ENCODE results near the gene SPINK5.
A peak's percentile ranks its signal among the peaks of the same experiment; 100 is the strongest.

The SPINK5 gene

GRCh38 chr5:148094336-148094735 lies 30.6 kb downstream of the SPINK5 start:
- no peak for DNase-seq

DNA sequence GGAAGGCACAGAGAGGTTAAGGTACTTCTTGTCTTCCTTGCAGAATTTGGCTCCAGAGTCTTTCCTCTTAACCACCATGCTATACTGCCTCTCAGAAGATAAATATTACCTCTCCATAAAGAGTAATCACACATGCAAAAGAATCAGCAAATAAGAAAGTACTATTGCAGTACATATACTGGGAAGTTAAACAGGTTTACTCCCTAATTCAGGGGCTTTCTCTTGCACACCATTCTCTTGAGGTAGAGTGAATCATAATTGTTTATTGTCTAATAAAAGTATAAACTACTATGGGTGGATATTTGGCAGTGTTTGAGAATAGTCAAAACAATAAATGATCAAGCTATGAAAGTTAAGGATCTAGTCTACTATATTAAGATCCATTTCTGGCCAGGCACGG lies 40.4 kb downstream of the SPINK5 start:
- DNase-seq: no peak

DNA sequence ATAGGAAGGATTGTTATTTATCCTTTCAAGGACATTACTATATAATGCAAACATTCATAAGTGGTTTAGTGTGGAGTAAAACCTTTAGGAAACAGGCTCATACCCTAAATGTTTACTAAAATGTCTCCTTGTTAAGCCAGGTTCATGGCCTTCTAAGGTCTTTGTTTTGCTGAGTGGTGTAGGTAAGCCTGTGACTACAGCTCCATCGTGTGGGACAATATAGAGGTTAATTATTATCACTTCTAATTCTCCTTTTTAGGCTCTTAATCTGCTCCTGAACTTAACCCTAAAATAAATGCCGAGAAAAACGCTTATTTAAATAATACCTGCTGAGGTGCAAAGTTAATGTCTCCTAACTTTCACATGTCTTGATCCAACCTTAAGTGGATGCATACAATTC lies 43.8 kb downstream of the SPINK5 start:
- DNase-seq: no peak

- DNase-seq: no peak
These were observed 49.5 kb downstream of the SPINK5 start for GRCh38 chr5:148113243-148113642.

DNA sequence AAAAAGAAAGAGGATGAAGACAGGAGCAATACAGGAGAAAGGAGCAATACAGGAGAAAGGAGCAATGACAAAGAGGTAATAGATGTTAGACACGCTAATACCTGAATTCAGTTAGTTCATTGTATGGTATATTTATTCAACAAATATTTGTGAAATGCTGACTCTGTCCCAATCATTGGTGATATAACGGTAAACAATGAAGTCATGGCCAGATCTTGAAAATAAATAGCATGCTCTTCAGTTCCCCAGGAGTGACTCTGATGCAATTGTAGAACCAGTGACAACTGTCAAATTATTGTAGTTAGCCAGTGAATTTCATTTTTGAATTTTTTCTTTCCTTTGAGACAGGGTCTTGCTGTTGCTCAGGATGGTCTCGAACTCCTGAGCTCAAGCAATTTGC lies 56.5 kb downstream of the SPINK5 start:
- no peak for DNase-seq

DNA sequence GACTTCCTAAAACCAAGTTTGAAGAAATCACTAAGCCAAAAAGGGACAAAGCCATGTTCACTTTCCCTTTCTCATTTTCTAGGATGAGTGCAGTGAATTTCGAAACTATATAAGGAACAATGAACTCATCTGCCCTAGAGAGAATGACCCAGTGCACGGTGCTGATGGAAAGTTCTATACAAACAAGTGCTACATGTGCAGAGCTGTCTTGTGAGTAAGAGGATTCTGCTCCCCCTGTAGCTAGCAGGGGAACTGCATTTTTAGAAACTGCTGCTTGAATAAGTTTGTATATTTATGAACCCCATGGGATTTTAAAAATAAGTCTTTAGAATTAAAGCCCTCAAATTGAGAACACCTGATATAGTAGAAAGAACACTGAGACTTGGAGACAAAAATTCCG lies 61.9 kb downstream of the SPINK5 start:
- peak in 3 of 4 experiments; percentile 6 to 11 (median 7) for DNase-seq

DNA sequence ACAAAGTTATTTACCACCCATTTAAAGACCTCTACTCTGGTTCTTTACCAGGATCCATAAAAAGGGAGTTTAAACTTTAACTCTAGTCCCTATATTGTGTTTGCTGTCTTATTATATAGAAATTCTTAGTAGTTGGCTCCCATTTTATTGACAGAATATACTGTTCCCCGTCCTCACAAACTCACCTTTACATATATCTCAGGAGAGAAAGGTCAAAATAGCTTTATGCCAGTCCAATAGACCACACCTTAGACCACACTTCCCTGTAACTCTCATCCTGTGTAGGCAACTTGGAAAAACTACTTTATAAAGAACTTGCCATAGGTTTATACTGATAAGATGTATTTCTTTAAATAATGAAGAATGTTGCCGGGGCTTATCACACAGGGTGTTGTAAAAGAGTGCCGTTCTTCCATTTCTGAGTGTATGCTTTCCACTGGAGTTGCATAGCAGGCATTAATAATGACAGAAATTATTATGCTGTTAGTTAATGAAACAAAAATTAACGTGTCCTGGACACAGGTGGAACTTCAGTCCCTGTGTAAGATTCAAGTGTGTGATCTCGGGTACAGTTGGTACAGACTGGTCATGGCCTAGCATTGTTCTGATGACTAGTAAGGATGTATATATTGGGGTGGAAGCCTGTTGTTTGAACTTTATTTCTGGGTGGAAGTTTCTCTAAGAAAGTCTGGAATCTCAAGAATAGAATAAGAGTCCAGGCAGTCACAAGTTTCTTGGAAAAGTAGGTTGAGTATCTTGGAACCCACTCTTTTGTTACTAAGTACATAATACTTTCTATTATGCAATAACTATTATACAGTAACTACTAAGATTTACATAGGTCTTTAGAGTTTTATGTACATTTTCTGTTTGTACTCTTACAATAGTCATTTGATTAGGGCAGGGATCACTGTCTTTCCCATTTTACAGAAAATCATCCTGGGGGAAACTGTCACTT lies 71.6 kb downstream of the SPINK5 start:
- no peak for DNase-seq

DNA sequence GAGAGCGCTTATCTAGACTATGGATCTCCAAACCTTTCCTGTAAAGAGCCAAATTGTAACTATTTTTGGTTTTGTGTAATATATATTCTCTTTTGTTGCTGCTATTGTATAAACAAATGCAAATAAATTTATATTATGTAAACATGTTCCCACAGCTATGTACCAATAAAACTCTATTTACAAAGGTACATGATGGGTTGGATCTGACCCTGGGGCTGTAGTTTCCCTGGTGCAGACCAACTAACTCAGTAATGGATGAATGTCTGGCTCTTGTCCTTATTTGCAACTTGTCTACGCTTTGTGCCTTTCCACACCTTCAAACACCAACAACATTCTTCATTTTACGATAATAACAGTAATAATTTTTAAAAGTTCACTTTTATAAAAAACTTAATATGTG lies 77.1 kb downstream of the SPINK5 start:
- DNase-seq: no peak

GRCh38 chr5:148141645-148142044 lies 77.9 kb downstream of the SPINK5 start:
- no peak for DNase-seq

DNA sequence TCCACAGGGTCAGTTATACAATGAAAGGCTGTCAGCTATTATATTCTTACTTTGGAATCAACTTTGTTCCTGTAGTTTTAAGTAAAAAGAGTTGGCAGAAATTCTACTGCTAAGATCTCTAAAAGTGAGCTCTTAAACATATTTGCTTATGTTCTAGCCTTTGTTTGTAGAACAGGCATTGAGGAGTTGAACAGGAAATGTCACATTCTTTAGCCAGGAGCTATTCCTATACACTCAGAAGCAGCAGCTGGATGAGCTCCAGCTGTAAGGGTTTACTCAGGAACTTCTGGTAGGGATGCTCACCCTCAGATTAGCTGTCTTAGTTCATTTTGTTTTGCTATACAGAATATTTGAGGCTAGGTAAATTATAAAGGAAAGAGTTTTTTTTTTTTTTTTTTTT lies 82.1 kb downstream of the SPINK5 start:
- DNase-seq: no peak

GRCh38 chr5:148146487-148146886 lies 82.7 kb downstream of the SPINK5 start:
- no peak for DNase-seq

DNA sequence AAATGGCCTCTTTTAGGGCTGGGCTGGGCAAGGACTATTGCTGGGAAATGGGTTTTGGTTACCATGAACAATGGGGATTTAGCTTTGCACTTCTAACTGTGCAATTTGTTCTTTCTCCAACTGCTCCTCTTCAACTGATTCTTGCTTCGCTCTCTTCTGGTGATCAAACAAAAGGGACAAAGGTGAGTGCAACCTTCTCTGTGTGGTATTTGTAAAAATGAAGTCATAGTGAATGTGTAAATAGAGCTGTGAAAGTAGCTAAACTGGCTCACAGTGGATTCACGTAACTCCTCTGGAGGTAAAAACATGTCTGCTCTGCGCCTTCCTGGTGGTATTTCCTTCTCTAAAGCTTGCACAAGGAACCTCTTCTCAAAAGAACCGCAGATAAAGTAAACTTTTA lies 83.6 kb downstream of the SPINK5 start:
- no peak for DNase-seq

GRCh38 chr5:148151872-148152271 lies 88.1 kb downstream of the SPINK5 start:
- DNase-seq: no peak

GRCh38 chr5:148152781-148153180 lies 89.0 kb downstream of the SPINK5 start:
- DNase-seq: no peak

- DNase-seq: no peak
These were observed 92.8 kb downstream of the SPINK5 start for GRCh38 chr5:148156609-148157008.

DNA sequence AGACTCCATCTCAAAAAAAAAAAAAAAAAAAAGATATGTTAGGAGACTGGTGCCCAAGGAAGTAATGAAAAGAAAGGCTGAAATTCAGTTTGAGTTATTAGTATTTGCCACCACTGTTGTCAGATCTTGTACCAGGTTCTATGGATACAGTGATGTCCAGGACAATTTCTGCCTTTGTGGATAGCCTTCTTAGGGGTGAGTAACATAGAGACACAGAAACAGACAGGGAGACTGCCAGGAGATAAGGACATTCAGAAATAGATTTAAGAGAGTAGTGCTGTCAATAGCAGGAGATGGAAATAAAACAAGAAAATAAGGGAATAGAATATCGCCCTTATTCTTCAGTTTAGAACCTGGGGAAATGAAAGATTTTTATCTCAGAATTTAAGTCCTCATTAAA lies 98.3 kb downstream of the SPINK5 start:
- DNase-seq: no peak

DNA sequence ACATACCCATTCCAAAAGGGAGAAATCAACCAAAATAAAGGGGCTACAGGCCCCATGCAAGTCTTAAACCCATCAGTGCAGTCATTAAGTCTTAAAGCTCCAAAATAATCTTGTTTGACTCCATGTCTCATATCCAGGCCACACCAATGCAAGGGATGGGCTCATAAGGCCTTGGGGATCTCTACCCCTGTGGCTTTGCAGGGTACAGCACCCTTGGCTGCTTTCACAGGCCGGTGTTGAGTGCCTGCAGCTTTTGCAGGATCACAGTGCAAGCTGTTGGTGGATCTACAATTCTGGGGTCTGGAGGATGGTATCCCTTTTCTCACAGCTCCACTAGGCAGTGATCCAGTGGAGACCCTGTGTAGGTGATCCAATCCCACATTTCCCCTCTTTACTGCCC lies 99.6 kb downstream of the SPINK5 start:
- DNase-seq: no peak

DNA sequence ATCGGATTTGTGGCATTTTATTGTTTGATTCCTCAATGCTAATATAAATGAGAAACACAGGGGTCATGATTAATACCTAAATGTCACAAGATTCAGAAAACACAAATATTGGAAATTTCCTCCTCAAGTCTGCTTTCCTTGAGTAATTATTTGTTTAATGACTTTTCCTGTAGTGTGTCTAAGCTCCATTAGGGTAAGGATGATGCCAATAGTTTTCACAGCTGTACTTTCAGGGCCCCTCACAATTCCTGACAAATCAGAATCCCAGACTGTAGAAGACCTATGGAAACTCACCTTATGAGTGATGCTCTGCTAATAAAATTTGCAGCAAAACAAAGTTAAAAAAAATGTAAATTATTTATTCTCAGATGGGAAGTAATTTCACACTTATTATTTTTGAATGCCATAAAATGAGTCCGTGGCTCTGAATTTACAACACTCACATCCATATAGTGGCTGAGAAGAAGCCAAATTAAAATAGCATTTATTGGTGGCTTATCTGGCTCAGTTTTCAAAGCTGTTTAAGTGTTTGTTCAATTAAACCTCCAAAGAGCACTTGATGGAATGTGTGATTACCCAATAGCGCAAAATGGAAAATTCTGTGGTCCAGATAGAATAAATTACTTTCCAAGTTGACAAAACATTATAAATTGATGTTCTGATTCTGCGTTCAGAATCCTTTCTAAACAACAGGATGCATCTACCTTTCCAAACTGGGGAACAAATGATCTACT lies 102.9 kb downstream of the SPINK5 start:
- DNase-seq: no peak

GRCh38 chr5:148168246-148168645 lies 104.5 kb downstream of the SPINK5 start, which contains the start of gene SPINK14:
Gene SPINK14 (plus strand): TSS chr5:148168546. CDS start chr5:148169733, 1,187 bp downstream.
- no peak for DNase-seq

- no peak for DNase-seq
These were observed 108.6 kb downstream of the SPINK5 start for GRCh38 chr5:148172377-148172776.

DNA sequence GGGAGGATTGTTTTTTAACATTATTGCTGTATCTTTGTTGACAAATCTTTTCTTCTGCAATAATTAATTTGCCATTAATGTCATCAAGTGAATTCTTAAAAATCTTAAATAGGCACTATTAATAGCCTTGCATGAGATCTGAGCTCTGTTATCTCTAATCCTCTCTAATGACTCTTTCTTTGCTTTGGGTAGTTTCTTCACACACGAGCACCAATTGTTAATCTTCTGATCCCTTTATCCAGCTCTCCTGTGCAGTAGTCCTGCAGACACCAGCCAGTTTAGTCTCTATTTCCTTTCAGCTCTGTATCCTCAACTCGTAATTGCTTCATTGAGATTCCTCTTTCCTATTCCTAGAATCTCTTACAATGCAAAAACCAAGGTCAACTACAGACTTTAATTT lies 112.7 kb downstream of the SPINK5 start:
- DNase-seq: no peak

GRCh38 chr5:148177207-148177606 lies 113.4 kb downstream of the SPINK5 start:
- peak in 2 of 4 experiments; percentile 28 to 34 for DNase-seq

- peak; percentile 69 to 89 (median 83) for DNase-seq
These were observed 115.5 kb downstream of the SPINK5 start for GRCh38 chr5:148179234-148179824.
